Fibroblast of villous mesenchyme (primary cell): ENCODE results near the gene CUL5. TPM values are rescaled to one million over a fixed set of nuclear protein-coding genes. Genes with fewer than 3 reads are reported as not detected.
A peak's percentile ranks its signal among the peaks of the same experiment; 100 is the strongest.
"Not testable (repeated sequence)": the region's sequence is repeated elsewhere in the genome, so short reads cannot be mapped to it uniquely, and the experiment has no call there.

Experiments
- DNase-seq: peaks from one replicate; pipeline ENCODE4 v3.0.0-alpha.2; 2010; ENCODE audit warnings: low read depth
- H3K4me3 ChIP-seq: 2 replicates; pipeline ENCODE4 v1.5.1; 2011; ENCODE audit warnings: low read depth, mild to moderate bottlenecking, low read length
- total RNA-seq: library from RNA; depleted of rRNA; stranded (reverse); fragments of >200 nt; gene quantifications from 2 replicates; pipeline ENCODE4 v1.2.3, GENCODE V29; 2012
- TF ChIP-seq, protein P1 (sequence below): IDR thresholded peaks from 2 replicates; pipeline ENCODE4 v1.5.1; 2012; ENCODE audit warnings: low read depth, mild to moderate bottlenecking, low read length; ENCODE audit not compliant: insufficient read depth

CUL5 gene
- total RNA-seq, 1 donor = 61.3 TPM

DNA sequence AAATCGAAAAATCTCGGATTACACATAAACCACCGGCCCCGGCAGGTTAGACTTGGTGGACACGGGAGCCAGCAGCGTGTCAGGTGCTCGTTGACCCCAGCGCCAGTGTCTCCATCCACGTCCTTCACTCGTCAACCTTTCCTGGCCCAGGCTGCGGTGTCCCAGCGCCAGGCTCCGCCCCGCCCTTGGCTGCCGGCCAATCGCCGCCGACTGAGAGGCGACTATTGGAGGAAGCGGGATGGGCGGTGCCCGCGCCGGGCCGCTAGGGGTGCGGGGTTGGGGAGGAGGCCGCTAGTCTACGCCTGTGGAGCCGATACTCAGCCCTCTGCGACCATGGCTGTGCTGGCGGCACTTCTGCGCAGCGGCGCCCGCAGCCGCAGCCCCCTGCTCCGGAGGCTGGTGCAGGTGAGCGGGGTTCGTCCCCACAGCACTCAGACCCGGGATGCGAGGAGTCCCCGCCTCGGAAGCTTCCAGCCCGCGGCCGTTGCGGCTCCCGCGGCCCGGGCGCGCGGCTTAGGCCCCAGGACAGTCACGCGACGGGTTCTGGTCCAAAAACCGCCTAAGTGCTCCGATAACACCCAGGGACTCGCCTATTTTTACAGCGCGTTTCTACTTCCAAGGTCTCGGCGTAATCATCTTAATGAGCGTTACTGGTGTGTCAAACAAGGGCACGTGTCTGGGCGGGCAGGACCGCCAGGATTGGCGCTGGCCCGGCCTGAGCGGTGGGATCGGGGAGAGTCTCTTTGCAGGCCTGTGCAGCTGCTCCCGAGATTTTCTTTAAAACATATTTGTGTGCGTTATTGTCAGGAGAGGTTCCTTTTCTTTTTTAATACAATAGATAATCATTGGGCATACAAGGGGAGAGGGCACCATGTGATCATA, 112.8 kb downstream of the CUL5 start, which contains the start of gene ACAT1:
Gene ACAT1 (plus strand): TSS at position 294 of the 882 bp plus-strand sequence. CDS start 40 bp downstream, at position 334.
- peak; percentile 90 for DNase-seq
- TF ChIP-seq, protein P1, sequence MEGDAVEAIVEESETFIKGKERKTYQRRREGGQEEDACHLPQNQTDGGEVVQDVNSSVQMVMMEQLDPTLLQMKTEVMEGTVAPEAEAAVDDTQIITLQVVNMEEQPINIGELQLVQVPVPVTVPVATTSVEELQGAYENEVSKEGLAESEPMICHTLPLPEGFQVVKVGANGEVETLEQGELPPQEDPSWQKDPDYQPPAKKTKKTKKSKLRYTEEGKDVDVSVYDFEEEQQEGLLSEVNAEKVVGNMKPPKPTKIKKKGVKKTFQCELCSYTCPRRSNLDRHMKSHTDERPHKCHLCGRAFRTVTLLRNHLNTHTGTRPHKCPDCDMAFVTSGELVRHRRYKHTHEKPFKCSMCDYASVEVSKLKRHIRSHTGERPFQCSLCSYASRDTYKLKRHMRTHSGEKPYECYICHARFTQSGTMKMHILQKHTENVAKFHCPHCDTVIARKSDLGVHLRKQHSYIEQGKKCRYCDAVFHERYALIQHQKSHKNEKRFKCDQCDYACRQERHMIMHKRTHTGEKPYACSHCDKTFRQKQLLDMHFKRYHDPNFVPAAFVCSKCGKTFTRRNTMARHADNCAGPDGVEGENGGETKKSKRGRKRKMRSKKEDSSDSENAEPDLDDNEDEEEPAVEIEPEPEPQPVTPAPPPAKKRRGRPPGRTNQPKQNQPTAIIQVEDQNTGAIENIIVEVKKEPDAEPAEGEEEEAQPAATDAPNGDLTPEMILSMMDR = peak; percentile 26
- peak within 1 kb of the TSS; percentile 74 for H3K4me3 ChIP-seq

DNA sequence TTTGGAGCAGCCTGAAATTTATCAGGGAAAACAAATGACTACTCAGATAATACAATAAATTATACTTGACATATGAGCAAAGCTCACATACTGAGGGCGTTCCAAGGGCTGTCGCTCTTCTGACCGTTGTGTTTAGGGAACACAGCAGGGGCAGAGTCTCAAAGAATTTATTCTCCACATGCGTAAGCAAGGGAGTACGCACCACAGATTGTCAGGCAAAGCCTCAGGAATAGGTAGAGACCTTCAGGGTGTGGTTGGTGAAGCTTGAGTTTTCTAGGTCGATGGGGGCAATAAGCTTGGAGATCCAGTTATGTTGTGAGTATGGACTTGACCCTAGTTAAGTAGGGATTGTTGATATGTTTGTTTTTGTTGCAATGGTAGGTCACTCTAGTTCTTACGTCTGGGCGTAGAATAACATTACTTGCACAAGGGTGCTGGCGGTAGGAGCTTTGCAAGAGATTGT, 113.5 kb downstream of the CUL5 start:
- DNase-seq = peak; percentile 58
- H3K4me3 ChIP-seq = peak overlapping the region; percentile 74
- TF ChIP-seq, protein P1 = no peak

DNA sequence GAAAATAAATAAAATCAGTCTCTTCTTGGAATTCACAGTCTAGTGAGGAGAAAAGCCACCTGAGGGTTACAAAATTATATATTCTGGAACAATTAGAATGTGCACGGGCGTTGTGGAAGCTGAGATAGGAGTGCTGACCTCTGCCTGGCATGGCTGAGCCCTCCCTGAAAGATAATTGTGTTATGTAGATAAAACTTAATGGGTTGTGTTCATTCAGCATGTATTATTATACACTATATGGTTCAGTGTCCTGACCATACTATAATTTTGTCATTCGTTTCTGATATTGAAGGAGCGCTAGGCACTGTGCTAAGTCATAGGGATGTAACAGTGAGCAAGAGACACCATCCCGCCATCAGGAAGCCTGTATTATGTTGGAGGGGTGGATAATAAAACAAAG, 116.4 kb downstream of the CUL5 start:
- H3K4me3 ChIP-seq = no peak overlapping the region
- TF ChIP-seq, protein P1 = no peak
- DNase-seq = no peak

DNA sequence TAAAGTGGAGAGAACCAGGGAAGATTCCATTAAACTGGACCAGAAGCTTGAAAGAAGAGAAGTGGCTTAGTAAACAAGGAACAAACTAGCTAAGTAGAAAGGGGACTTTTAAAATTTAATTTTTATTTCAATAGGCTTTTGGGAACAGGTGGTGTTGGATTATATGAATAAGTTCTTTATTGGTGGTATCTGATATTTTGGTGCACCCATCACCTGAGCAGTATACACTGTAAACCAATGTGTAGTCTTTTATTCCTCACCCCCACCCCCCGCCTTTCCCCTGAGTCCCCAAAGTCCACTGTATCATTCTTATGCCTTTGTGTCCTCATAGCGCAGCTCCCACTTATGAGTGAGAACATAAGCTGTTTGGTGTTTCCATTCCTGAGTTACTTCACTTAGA, 120.1 kb downstream of the CUL5 start:
- TF ChIP-seq, protein P1 = no peak
- H3K4me3 ChIP-seq = no peak overlapping the region
- no peak for DNase-seq

DNA sequence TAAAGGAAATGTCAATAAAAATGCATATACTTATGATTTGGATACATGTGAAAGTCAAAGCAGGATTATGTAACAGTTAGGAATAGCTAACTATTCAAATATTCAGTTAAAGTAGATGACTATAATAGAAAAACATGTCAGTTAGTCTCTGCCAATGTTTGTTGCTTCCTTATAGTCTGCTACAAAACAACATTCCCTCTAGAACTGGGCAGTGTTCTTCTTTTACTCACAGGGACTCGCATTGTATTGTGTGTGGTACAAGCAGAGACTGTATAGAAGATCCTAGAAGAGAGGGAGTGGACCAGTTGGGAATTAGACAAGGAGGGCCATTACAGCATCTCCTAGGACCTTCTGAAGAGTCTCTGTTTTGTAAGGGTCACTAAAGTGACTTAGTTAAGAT, 123.3 kb downstream of the CUL5 start:
- no peak overlapping the region for H3K4me3 ChIP-seq
- TF ChIP-seq, protein P1 = no peak
- peak; percentile 3 for DNase-seq

DNA sequence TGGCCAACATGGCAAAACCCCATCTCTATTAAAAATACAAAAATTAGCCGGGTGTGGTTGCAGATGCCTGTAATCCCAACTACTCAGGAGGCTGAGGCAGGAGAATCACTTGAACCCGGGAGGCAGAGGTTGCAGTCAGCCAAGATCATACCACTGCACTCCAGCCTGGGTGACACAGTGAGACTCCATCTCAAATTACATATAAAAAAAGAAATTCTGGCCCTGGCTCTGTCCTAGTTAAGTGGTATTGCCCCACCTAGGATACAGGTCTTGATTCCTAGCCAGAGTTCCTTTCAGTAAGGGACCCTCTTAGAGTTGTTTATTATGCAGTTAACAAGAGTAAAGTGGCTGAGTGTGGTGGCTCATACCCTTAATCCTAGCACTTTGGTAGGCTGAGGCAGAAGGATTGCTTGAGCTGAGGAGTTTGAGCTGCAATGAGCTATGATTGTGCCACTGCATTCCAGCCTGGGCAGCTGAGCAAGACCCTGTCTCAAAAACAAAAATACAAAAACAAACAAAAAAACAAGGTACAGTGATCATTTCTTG, 124.4 kb downstream of the CUL5 start:
- not testable (repeated sequence) for DNase-seq, H3K4me3 ChIP-seq

DNA sequence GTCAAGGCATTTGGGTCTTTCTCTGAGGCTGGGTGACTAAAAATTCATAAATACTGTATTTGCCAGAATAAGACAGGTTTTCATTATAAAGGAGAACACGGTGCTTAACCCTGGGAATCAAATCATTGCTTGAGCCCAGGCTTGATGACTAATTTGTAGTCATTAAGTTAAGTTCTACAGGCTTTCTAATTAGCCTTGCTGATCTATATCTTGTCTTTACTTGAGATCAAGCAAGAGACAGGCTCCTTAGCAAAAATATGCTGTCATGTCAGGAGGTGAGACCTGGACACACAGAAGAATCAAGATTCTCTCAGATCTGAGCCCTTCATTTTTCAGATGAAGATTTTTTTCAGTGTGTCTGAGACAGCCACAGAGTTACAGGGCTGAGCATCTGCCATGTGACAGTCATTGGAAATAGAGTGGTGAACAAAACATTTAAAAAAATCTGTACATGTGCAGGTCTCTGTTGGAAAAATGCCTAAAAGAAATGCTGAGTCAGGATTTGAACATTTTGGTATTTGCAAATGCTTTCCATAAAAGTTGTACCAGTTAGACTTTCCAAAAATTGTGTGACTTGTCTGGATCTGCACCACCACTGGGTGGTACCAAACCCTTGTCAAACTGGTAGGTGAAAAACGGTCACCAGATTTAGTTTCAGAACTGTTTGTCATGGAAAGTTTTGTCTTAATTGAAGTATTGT, 127.3 kb downstream of the CUL5 start:
- peak; percentile 31 for DNase-seq
- H3K4me3 ChIP-seq = no peak overlapping the region
- TF ChIP-seq, protein P1 = peak; percentile 34
